ENCODE data around the gene KLHL12.
"Not testable (repeated sequence)": the region's sequence is repeated elsewhere in the genome, so short reads cannot be mapped to it uniquely, and the experiment has no call there.

Gene KLHL12

GRCh38 chr1:202945483-202945882 is 18.4 kb upstream of the KLHL12 start:
- DNase-seq = no peak

GRCh38 chr1:202944438-202944921 is 17.4 kb upstream of the KLHL12 start:
- no peak for DNase-seq

GRCh38 chr1:202942426-202942825 is 15.4 kb upstream of the KLHL12 start:
- DNase-seq = no peak

GRCh38 chr1:202941372-202941771 is 14.3 kb upstream of the KLHL12 start:
- no peak for DNase-seq

DNA sequence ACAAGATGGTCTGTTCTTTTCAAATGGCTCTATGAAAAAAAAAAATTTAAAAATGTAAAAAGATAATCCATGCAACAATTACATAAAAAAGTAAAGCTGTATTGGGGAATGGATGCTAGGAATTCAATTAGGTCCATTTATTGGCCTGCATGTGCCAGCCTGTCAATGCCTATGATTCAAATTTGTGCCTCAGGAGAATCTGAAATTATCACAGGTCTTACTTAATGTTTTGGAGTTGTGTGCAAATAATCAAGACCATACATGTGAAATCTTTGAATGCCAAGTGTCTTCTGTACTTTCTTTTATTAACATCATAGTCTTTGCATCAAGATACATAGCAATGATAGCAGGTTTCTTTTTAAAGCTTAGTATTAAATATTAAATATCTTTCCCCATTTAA is 13.5 kb upstream of the KLHL12 start:
- DNase-seq = no peak

GRCh38 chr1:202938287-202938925 is 11.4 kb upstream of the KLHL12 start:
- DNase-seq = no peak

GRCh38 chr1:202936409-202936808 is 9.4 kb upstream of the KLHL12 start:
- not testable (repeated sequence) for DNase-seq

DNA sequence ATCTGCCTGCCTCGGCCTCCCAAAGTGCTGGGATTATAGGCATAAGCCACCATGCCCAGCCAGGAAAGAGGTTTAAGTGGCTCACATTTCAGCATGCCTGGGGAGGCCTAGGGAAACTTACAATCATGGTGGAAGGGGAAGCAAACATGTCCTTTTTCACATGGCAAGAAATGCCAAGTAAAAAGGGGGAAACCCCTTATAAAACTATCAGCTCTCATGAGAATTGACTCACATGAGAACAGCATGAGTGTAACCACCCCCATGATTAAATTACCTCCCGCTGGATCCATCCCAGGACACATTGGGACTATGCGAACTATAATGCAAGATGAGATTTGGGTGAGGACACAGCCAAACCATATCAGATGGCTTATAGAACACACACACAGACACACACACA is 8.8 kb upstream of the KLHL12 start:
- no peak for DNase-seq

DNA sequence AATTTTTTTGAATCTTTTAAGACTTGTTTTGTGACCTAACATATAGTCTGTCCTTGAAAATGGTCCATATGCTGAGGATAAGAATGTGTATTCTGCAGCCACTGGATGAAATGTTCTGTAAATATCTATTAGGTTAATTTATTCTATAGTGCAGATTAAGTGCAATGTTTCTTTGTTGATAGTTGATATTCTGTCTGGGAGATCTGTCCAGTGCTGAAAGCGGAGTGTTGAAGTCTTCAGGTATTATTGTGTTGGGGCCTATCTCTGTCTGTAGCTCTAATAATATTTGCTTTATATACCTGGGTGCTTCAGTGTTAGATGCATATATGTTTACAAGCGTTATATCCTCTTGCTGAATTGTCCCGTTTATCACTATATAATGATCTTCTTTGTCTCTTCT is 7.7 kb upstream of the KLHL12 start:
- DNase-seq = no peak

- no peak for DNase-seq
Observed at GRCh38 chr1:202932476-202932875, 5.4 kb upstream of the KLHL12 start.

DNA sequence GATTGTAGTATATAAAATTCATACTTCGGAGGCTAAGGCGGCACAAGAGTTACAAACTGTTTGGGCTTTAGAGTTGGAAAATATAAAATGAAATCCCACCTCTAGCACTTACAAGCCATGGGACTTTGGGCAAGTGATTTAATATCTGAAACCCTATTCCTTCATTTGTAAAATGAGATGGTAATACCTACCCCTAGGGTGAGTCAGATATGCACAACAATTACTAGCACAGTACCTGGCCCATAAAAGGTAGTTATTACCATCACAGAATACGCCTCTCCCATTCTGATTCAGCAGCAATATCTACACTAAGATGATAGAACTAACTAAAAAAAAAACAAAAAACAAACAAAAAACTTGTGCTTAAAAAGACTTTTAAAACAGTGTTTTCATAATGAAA is 3.5 kb downstream of the KLHL12 start:
- DNase-seq = no peak

- no peak for DNase-seq
Observed at GRCh38 chr1:202919615-202920014, 7.4 kb downstream of the KLHL12 start.

- DNase-seq = no peak
Observed at GRCh38 chr1:202915146-202915545, 11.9 kb downstream of the KLHL12 start.

GRCh38 chr1:202912476-202912875 is 14.6 kb downstream of the KLHL12 start:
- DNase-seq = peak; percentile 4

DNA sequence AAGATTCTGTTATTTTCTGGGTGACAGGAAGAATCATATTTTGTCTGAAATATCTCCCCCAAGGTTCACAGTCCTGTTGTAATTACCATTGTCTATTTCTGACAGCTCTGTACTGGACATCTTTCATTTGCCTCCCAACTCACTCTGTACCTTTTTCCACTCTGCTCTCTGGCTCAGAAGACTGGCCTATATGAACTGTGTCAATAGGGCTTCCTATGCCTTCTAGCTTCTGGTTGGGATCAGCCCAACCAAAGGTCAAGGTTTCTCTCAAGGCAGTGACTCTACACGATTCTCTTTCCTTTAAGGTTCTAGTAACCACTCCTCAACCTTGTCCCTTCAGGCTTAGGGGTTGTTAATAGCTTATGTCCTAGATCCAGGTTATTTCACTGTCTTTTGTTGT is 17.5 kb downstream of the KLHL12 start:
- DNase-seq = no peak

DNA sequence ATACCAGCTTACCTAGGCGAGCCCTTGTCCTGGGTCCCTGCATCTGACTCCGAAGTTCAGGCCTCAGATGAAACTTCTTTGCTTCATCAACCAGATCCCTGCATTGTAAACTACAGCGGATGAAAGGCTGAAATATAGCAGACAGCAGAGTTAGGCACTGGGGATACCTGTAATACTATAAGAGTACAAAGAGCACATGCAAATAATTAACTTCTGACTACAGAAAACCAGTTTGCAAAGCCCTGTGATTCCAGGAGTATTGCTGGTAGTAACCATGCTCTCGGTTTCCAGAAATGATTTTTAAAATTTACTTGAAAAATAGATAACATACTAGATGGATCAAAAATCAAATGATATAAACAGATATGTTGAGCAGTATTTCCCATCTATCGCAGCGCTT is 18.0 kb downstream of the KLHL12 start:
- DNase-seq = no peak

- DNase-seq = no peak
Observed at GRCh38 chr1:202905331-202905730, 21.7 kb downstream of the KLHL12 start.

DNA sequence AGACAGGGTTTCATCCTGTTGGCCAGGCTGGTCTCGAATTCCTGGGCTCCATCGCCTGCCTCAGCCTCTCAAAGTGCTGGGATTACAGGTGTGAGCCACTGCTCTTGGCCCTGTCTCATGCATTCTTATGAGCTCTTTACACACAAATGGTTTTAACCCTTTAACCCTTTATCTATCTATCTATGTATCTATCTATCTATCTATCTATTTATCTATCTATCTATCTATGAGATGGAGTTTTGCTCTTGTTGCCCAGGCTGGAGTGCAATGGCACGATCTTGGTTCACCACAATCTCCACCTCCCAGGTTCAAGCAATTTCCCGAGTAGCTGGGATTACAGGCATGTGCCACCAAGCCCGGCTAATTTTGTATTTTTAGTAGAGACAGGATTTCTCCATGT is 23.2 kb downstream of the KLHL12 start:
- not testable (repeated sequence) for DNase-seq

DNA sequence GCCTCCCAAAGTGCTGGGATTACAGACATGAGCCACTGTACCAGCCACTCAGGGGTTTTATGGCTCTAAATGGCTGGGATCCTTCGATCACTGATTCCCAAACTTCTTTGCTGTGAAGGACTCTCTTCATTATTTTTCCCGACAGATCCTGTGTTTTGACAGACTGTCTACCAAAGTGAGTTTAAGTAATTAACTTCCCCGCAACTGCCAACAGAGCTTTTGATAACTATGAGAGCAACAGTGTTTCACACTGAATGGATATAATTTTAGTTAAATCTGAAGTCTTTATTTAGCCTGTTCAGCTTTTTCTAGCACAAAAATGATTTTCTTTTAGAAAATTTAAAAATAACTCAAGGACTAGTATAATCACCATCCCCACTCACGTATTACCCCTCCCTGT is 25.5 kb downstream of the KLHL12 start:
- no peak for DNase-seq

DNA sequence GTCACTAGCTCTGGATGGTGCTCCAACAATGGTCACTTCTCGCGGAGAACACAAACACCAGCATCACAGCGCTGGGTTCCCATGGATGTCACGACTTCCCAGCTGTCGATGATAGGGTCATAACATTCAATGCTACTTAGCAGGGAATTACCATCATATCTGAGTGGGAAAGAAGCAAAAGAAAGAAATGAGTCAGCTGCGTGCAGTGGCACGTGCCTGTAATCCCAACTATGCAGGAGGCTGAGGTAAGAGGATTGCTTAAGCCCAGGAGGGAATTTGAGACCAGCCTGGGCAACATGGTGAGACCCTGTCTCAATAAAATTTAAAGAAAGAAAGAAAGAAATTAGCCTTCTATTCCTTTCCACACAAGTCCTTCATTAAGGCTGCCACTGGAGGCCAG is 34.5 kb downstream of the KLHL12 start:
- no peak for DNase-seq

GRCh38 chr1:202890392-202890791 is 36.6 kb downstream of the KLHL12 start:
- no peak for DNase-seq

DNA sequence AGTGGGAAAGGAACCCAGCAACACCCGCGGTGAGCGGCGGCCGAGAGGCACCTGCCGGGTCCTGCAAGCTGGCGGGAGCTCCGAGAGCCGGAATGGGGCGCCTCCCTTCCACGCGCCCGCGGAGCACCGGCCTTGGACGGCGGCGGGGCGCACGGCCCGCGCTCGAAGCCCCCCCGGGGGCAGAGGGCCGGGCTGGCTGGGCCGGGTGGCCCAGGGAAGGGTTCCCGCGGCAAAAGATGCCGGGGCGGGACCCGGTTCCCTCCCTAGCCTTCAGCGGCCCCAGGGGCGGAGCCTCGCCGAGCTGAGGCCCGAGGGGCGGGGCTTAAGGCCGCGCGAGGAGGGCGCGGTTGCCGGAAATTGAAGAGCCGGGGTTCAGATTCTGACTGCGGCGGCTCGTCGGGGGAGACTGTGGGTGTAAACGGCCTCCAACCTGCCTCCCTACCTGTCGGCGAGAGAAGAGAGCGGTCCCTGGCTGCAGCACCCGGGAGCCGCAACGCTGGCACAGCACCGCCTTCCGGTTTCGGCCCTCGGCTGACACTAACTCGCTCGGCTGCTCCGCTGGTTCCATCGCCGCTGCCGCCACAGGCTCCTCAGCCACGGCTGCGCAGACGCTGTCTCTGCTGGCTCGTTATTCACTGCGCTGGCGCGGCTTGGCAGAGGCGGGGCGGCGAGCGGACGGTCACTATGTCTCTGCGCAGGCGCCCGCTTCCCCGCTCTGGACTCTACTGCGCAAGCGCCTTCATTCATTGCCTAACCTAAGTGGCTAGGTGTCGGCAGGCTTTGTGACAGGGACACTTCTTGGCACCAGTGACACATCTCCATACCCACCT is 38.3 kb downstream of the KLHL12 start, which contains the start of gene RABIF:
Gene RABIF (minus strand): TSS at position 619 of the 830 bp plus-strand sequence. CDS start 51 bp downstream, at position 568.
- peak; percentile 98 for DNase-seq

GRCh38 chr1:202888221-202888530 is 38.9 kb downstream of the KLHL12 start:
- DNase-seq = no peak

DNA sequence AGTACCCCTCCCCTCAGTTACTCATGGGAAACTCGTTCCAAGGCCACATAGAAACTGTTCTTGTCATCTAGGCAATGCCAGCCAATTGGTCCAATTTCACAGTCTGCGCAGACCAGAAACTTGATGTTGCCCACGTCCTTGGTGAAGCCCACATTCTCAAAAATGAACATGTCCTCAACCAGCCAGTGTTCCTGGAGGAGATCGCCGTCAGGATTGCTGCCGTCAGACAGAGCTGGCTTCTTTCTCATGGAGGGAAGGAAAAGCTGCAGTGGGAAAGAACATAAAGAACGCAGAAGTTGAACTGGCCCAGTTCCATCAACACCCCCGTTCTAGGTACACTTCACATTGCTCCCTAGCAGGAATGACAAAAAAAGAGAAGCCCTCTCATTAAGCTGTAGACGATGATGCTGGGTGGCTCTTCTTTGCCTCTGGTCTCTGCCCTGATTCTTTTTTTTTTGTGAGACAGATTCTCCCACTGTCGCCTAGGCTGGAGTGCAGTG is 46.0 kb downstream of the KLHL12 start:
- DNase-seq = no peak

Measured in activated CD4-positive, alpha-beta T cell treated with anti-CD3 and anti-CD28 coated beads, Interleukin-2, Interleukin-6, amounts not matched to agents 100 ng/mL and 50 ng/mL, durations not matched to agents 16 hours and 8 hours (primary cell).